ENCODE results near the gene TNFAIP1. TPM values are rescaled to one million over a fixed set of nuclear protein-coding genes. Genes with fewer than 3 reads are reported as not detected.

Gene TNFAIP1
- total RNA-seq, 1 donor from 2014 or later = 69.3 TPM

- TF ChIP-seq, protein P1, sequence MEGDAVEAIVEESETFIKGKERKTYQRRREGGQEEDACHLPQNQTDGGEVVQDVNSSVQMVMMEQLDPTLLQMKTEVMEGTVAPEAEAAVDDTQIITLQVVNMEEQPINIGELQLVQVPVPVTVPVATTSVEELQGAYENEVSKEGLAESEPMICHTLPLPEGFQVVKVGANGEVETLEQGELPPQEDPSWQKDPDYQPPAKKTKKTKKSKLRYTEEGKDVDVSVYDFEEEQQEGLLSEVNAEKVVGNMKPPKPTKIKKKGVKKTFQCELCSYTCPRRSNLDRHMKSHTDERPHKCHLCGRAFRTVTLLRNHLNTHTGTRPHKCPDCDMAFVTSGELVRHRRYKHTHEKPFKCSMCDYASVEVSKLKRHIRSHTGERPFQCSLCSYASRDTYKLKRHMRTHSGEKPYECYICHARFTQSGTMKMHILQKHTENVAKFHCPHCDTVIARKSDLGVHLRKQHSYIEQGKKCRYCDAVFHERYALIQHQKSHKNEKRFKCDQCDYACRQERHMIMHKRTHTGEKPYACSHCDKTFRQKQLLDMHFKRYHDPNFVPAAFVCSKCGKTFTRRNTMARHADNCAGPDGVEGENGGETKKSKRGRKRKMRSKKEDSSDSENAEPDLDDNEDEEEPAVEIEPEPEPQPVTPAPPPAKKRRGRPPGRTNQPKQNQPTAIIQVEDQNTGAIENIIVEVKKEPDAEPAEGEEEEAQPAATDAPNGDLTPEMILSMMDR (conservative IDR thresholded peaks at IDR 0.05; ENCODE audit: low read depth, low read length) = no peak
- DNase-seq (ENCODE audit: low read depth) = no peak
Observed at GRCh38 chr17:28371245-28372202, 36.0 kb downstream of the TNFAIP1 start, which contains the start of gene SARM1. SARM1 (plus strand) TSS chr17:28371694; CDS start chr17:28372033, 339 bp downstream.

DNA sequence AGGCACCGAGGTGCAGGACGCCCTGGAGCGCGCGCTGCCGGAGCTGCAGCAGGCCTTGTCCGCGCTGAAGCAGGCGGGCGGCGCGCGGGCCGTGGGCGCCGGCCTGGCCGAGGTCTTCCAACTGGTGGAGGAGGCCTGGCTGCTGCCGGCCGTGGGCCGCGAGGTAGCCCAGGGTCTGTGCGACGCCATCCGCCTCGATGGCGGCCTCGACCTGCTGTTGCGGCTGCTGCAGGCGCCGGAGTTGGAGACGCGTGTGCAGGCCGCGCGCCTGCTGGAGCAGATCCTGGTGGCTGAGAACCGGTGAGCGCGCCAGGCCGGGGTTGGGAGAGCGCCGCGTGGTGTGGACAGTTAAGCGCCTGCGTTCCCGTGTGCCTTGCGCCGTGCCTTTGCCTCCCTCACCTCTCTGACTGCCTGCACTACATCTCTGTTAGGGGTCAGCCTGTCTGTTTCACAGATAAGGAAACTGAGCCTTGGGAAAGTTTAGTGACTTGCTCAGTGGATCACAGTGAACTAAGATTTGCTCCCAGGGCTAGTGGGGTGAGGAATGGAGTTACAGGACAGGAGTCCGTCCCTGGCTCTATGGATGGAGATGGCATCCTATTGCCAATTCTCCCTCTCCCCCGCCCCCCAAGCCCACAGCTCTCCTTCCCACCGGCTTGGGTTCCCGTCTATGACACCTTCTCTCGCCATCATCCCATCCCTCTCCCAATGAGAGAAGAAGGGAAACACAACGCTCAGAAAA lies 36.8 kb downstream of the TNFAIP1 start:
- no peak for DNase-seq (ENCODE audit: low read depth)
- TF ChIP-seq, protein P1 (conservative IDR thresholded peaks at IDR 0.05; ENCODE audit: low read depth, low read length) = no peak
- no peak overlapping the region for H3K4me3 ChIP-seq (ENCODE audit: low read depth, low read length)

More at GRCh38 chr17:28371245-28372202, 36.0 kb downstream of the TNFAIP1 start, which contains the start of gene SARM1:
- no peak within 1 kb of the TSS for H3K4me3 ChIP-seq (ENCODE audit: low read depth, low read length)

DNA sequence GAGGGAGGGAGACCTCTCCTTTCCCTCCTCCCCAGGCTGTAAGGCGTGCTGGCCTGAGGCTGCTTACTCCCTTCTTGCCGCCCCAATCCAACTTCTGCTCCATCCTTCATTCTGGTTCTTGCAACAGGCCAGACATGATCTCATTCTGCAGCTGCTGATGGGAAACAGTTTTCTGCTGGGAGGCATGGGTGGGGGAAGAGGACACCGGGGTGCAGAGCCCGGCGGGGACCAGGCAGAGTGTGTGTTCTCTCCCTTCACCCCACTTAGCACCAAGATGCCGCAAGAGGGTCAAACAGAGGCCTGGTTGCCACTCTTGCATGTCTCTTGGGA lies 37.3 kb downstream of the TNFAIP1 start:
- TF ChIP-seq, protein P1 (conservative IDR thresholded peaks at IDR 0.05; ENCODE audit: low read depth, low read length) = no peak
- DNase-seq (ENCODE audit: low read depth) = no peak
- H3K4me3 ChIP-seq (ENCODE audit: low read depth, low read length) = no peak overlapping the region

DNA sequence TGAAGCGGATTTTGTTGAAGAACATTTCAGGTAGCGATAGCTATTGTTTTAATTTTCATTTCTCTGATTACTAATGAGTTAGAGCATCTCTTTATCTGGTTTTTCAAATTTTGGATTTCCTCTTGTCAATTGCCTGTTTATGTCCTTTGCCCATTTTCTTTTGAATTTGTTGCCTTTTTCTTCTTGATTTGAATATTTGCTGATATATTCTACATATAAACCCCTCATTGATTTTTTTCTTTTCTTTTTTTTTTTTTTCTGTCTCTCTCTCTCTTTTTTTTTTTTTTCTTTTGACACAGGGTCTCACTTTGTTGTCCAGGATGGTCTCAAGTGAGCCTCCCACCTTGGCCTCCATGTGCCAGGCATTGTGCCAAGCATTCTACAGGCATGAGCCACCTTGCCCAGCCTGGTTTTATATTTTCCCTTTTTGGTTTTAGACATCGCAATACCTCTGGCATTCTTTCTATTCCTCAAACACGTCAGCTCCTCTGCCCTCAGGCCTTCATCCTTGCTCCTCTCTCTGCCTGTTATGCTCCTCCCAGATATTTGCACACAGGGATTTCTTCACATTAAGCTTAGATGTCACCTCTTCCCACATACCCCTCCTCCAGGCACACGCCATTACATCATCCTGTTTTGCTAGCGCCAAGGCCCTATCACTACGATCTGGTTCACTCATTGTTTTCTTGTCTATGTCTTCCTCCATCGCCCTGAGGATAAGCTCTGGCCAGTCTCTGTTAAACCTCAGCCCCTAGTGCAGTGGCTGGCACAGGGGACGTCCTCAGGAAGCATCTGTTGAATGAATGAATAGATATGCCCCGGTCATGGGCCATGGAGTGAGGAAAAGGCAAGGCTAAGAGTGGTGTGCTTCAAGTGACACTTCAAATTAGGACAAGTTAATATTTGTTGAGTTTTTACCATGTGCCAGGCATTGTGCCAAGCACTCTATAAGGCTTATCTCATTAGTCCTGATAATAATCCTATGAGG lies 44.5 kb downstream of the TNFAIP1 start:
- TF ChIP-seq, protein P1 (conservative IDR thresholded peaks at IDR 0.05; ENCODE audit: low read depth, low read length) = no peak
- no peak overlapping the region for H3K4me3 ChIP-seq (ENCODE audit: low read depth, low read length)
- DNase-seq (ENCODE audit: low read depth) = no peak

- TF ChIP-seq, protein P1 (conservative IDR thresholded peaks at IDR 0.05; ENCODE audit: low read depth, low read length) = peak; percentile 59
- DNase-seq (ENCODE audit: low read depth) = no peak
- H3K4me3 ChIP-seq (ENCODE audit: low read depth, low read length) = peak overlapping the region; percentile 27
Observed at GRCh38 chr17:28381141-28381825, 45.7 kb downstream of the TNFAIP1 start.

Data from epithelial cell of proximal tubule (primary cell).